ENCODE results near the gene BRCA2.
"Not testable (repeated sequence)": the region's sequence is repeated elsewhere in the genome, so short reads cannot be mapped to it uniquely, and the experiment has no call there.

BRCA2 gene

GRCh38 chr13:32347651-32348050, 32.3 kb downstream of the BRCA2 start:
- Histone ChIP-seq H3K4me3 (ENCODE audit: low read depth, low read length) (no peak overlapping the region), H3K27ac (ENCODE audit: low read depth, low read length) (no peak overlapping the region), H3K27me3 (ENCODE audit: insufficient read depth, low read length) (no peaks in the 10 kb centered on the region), H2AFZ (ENCODE audit: low read length, unreplicated experiment) (no peak overlapping the region), H3K4me1 (ENCODE audit: control insufficient read depth, insufficient read depth, low read length, unreplicated experiment) (no peaks in the 10 kb centered on the region), H3K36me3 (ENCODE audit: insufficient read depth, low read length) (peaks cover 43% of the 10 kb centered on the region), H3K79me2 (ENCODE audit: control insufficient read depth, insufficient read depth, low read length, unreplicated experiment) (no peaks in the 10 kb centered on the region)

- peaks cover 36% of the 10 kb centered on the region for H3K36me3 ChIP-seq (ENCODE audit: insufficient read depth, low read length)
- H3K4me1 ChIP-seq (ENCODE audit: control insufficient read depth, insufficient read depth, low read length, unreplicated experiment); H3K79me2 ChIP-seq (ENCODE audit: control insufficient read depth, insufficient read depth, low read length, unreplicated experiment); H3K27ac ChIP-seq (ENCODE audit: low read depth, low read length); H2AFZ ChIP-seq (ENCODE audit: low read length, unreplicated experiment); H3K27me3 ChIP-seq (ENCODE audit: insufficient read depth, low read length); H3K4me3 ChIP-seq (ENCODE audit: low read depth, low read length): not testable (repeated sequence)
Measured at GRCh38 chr13:32350839-32351441, 35.6 kb downstream of the BRCA2 start.

DNA sequence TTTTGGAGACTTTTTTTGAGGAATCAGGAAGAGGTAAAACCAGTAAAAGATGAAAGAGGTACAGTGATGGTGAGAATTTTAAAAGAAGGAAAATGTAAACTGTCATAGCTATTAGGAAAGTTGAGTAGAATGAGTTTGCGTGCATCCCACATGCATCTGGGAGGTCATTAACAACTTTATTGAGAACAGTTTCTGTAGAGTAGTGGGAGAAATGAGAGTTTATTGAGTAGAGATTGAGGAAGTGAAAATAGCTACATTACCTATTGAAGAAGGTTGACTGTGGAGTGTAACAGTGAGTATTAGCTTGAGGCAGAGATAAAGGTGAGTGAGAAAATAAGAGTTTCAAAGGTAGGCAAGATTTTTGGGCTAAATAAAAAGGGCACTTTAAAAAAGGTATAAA, 38.7 kb downstream of the BRCA2 start:
- no peaks in the 10 kb centered on the region for H3K27me3 ChIP-seq (ENCODE audit: insufficient read depth, low read length)
- H3K4me1 ChIP-seq (ENCODE audit: control insufficient read depth, insufficient read depth, low read length, unreplicated experiment) = no peaks in the 10 kb centered on the region
- no peak overlapping the region for H3K27ac ChIP-seq (ENCODE audit: low read depth, low read length)
- peaks cover 16% of the 10 kb centered on the region for H3K36me3 ChIP-seq (ENCODE audit: insufficient read depth, low read length)
- no peak overlapping the region for H2AFZ ChIP-seq (ENCODE audit: low read length, unreplicated experiment)
- H3K4me3 ChIP-seq (ENCODE audit: low read depth, low read length) = no peak overlapping the region
- H3K79me2 ChIP-seq (ENCODE audit: control insufficient read depth, insufficient read depth, low read length, unreplicated experiment) = no peaks in the 10 kb centered on the region

DNA sequence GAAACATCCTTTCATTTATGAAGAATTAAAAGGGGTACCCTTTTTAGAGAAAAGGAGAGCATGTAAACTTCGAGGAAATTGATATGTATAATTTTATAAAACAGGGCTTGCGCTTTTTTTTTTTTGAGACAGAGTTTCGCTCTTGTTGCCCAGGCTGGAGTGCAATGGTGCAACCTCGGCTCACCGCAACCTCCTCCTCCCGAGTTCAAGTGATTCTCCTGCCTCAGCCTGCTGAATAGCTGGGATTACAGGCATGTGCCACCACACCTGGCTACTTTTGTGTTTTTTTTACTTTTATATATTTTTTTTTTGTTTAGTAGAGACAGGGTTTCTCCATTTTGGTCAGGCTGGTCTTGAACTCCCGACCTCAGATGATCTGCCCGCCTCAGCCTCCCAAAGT, 40.6 kb downstream of the BRCA2 start:
- not testable (repeated sequence) for H2AFZ ChIP-seq (ENCODE audit: low read length, unreplicated experiment); H3K27ac ChIP-seq (ENCODE audit: low read depth, low read length); H3K79me2 ChIP-seq (ENCODE audit: control insufficient read depth, insufficient read depth, low read length, unreplicated experiment); H3K27me3 ChIP-seq (ENCODE audit: insufficient read depth, low read length); H3K4me3 ChIP-seq (ENCODE audit: low read depth, low read length); H3K4me1 ChIP-seq (ENCODE audit: control insufficient read depth, insufficient read depth, low read length, unreplicated experiment); H3K36me3 ChIP-seq (ENCODE audit: insufficient read depth, low read length)

DNA sequence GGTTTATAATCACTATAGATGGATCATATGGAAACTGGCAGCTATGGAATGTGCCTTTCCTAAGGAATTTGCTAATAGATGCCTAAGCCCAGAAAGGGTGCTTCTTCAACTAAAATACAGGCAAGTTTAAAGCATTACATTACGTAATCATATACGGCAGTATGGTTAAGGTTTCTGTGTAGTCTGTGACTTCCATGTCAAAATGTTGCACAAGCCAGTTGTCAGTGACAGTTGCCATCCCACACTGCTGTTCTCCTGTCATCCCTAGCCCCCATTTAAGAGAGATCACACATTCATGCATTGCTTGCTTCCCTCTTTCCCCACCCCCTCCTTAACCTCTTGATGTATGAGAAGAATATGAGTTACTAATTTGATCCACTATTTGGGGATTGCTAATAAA, 47.3 kb downstream of the BRCA2 start:
- Histone ChIP-seq H3K4me3 (ENCODE audit: low read depth, low read length) (no peak overlapping the region), H3K4me1 (ENCODE audit: control insufficient read depth, insufficient read depth, low read length, unreplicated experiment) (no peaks in the 10 kb centered on the region), H2AFZ (ENCODE audit: low read length, unreplicated experiment) (no peak overlapping the region), H3K79me2 (ENCODE audit: control insufficient read depth, insufficient read depth, low read length, unreplicated experiment) (no peaks in the 10 kb centered on the region), H3K27ac (ENCODE audit: low read depth, low read length) (no peak overlapping the region), H3K36me3 (ENCODE audit: insufficient read depth, low read length) (peaks cover 6% of the 10 kb centered on the region), H3K27me3 (ENCODE audit: insufficient read depth, low read length) (no peaks in the 10 kb centered on the region)

DNA sequence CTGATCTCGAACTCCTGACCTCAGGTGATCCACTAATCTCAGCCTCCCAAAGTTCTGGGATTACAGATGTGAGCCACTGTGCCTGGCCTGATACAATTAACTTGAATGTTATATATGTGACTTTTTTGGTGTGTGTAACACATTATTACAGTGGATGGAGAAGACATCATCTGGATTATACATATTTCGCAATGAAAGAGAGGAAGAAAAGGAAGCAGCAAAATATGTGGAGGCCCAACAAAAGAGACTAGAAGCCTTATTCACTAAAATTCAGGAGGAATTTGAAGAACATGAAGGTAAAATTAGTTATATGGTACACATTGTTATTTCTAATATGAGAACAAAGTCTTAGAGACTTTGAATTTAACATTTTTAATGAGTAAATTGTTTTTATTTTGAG, 55.5 kb downstream of the BRCA2 start:
- Histone ChIP-seq H3K4me1 (ENCODE audit: control insufficient read depth, insufficient read depth, low read length, unreplicated experiment) (no peaks in the 10 kb centered on the region), H3K36me3 (ENCODE audit: insufficient read depth, low read length) (peaks cover 15% of the 10 kb centered on the region), H2AFZ (ENCODE audit: low read length, unreplicated experiment) (no peak overlapping the region), H3K4me3 (ENCODE audit: low read depth, low read length) (no peak overlapping the region), H3K79me2 (ENCODE audit: control insufficient read depth, insufficient read depth, low read length, unreplicated experiment) (no peaks in the 10 kb centered on the region), H3K27ac (ENCODE audit: low read depth, low read length) (no peak overlapping the region), H3K27me3 (ENCODE audit: insufficient read depth, low read length) (no peaks in the 10 kb centered on the region)

GRCh38 chr13:32376642-32377415, 61.5 kb downstream of the BRCA2 start:
- H3K4me3 ChIP-seq (ENCODE audit: low read depth, low read length) = no peak overlapping the region
- no peaks in the 10 kb centered on the region for H3K79me2 ChIP-seq (ENCODE audit: control insufficient read depth, insufficient read depth, low read length, unreplicated experiment)
- no peaks in the 10 kb centered on the region for H3K27me3 ChIP-seq (ENCODE audit: insufficient read depth, low read length)
- H3K4me1 ChIP-seq (ENCODE audit: control insufficient read depth, insufficient read depth, low read length, unreplicated experiment) = no peaks in the 10 kb centered on the region
- peaks cover 18% of the 10 kb centered on the region for H3K36me3 ChIP-seq (ENCODE audit: insufficient read depth, low read length)
- no peak overlapping the region for H2AFZ ChIP-seq (ENCODE audit: low read length, unreplicated experiment)
- H3K27ac ChIP-seq (ENCODE audit: low read depth, low read length) = no peak overlapping the region

DNA sequence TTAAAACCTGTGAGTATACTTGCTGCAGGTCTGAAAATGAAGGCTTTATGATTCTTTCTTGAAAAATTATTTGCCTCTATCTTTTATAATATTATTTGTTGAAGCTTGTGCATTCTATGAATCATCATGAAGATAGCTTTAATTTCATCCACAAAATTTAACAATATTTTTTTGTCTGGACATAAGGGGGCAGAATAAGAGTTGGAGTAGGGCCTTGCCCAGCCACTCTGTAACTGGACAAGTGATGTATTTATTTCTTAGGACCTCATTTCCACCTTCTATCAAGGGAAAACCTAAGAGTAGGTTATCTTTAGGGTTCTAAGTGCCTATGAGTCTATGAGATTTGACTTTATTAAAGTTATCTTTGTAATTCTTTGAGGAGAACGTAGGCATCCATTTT, 62.7 kb downstream of the BRCA2 start:
- Histone ChIP-seq H3K79me2 (ENCODE audit: control insufficient read depth, insufficient read depth, low read length, unreplicated experiment) (no peaks in the 10 kb centered on the region), H3K4me1 (ENCODE audit: control insufficient read depth, insufficient read depth, low read length, unreplicated experiment) (no peaks in the 10 kb centered on the region), H3K36me3 (ENCODE audit: insufficient read depth, low read length) (peaks cover 16% of the 10 kb centered on the region), H3K27me3 (ENCODE audit: insufficient read depth, low read length) (no peaks in the 10 kb centered on the region), H3K27ac (ENCODE audit: low read depth, low read length) (no peak overlapping the region), H2AFZ (ENCODE audit: low read length, unreplicated experiment) (no peak overlapping the region), H3K4me3 (ENCODE audit: low read depth, low read length) (no peak overlapping the region)

- Histone ChIP-seq H2AFZ (ENCODE audit: low read length, unreplicated experiment) (no peak overlapping the region), H3K79me2 (ENCODE audit: control insufficient read depth, insufficient read depth, low read length, unreplicated experiment) (no peaks in the 10 kb centered on the region)
Measured at GRCh38 chr13:32381539-32381938, 66.2 kb downstream of the BRCA2 start.

DNA sequence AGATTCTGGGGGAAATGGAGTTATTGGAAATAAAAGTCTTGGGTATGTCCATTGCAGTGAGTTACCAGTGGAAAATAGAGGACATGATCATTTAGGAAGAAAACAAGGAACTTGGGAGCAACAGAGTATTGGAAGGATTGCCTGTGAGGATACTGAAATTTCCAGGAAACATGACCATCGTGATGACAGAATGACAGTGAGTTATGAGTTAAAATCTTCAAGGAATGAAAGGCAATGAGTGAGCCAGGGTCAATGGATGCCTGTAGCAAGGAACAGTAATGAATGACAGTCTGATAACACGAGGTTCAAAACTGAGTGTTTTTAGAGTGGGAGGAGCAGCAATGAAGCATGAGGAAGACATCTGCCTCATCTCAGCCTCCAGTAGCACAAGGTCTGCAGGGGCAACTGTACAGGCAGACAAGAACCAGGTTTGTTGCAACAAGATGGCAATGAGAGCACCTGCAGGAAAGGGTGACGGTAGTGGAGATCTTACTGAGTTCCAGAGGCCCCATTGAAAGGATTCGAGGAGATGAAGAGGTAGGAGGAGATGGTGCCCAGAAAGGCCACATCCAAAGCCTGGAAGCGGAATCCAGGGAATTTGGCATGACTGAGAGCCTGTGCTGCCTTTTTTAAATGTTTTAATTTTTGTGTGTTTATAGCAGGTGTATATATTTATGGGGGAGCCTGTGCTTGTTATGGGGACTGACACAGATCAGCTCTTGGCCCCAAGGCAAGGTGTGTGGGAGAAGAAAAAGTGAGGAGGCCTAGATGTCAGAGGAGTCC, 68.7 kb downstream of the BRCA2 start:
- Histone ChIP-seq H3K4me1 (ENCODE audit: control insufficient read depth, insufficient read depth, low read length, unreplicated experiment) (no peaks in the 10 kb centered on the region), H3K36me3 (ENCODE audit: insufficient read depth, low read length) (peaks cover 6% of the 10 kb centered on the region; the same call in 1 of the 2 replicates), H3K27me3 (ENCODE audit: insufficient read depth, low read length) (no peaks in the 10 kb centered on the region), H2AFZ (ENCODE audit: low read length, unreplicated experiment) (no peak overlapping the region), H3K27ac (ENCODE audit: low read depth, low read length) (no peak overlapping the region), H3K79me2 (ENCODE audit: control insufficient read depth, insufficient read depth, low read length, unreplicated experiment) (no peaks in the 10 kb centered on the region), H3K4me3 (ENCODE audit: low read depth, low read length) (no peak overlapping the region)

More at GRCh38 chr13:32381539-32381938, 66.2 kb downstream of the BRCA2 start:
- no peak overlapping the region for H3K4me3 ChIP-seq (ENCODE audit: low read depth, low read length)
- H3K36me3 ChIP-seq (ENCODE audit: insufficient read depth, low read length) = peaks cover 6% of the 10 kb centered on the region; the same call in 1 of the 2 replicates
- H3K27ac ChIP-seq (ENCODE audit: low read depth, low read length) = no peak overlapping the region
- H3K27me3 ChIP-seq (ENCODE audit: insufficient read depth, low read length) = no peaks in the 10 kb centered on the region
- H3K4me1 ChIP-seq (ENCODE audit: control insufficient read depth, insufficient read depth, low read length, unreplicated experiment) = no peaks in the 10 kb centered on the region

All from ACC112 (cell line).